ENCODE results near the gene GRM8.

GRM8 gene

DNA sequence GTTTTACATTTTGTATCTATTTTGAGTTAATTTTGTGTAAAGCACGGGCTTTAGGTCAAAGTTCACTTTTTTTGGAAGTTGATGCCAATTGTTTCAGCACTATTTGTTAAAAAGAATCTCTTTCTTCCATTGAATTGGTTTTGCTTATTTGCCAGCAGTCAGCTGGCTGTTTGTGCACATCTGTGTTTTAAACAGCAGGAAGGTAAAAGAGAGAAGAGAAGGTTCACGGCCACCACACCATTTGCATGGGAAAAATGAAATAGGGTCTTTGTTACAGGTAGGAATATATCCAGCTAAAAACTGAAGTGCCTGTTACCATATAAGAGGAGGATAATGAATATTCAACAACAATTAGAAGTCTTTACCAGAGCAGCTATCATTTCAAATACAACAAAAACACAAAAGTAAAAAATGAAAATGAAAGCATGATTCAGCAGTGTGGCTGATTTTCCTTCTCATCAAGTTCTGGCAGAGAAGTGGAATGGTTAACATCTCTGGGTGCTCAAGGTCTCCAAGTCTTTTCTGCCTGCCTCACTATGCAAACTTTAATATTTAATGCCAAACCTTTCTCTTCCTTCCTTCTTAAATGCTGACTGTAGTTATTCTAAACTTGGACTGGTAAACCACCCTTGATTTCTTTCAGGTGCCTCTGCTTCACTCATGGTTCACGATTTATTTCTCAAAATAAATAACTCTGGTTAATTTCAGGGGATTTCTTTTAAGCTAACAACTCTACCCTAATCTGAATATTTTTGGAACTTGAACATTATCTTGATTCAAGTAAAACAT, 841.5 kb downstream of the GRM8 start:
- DNase-seq, result no peak

DNA sequence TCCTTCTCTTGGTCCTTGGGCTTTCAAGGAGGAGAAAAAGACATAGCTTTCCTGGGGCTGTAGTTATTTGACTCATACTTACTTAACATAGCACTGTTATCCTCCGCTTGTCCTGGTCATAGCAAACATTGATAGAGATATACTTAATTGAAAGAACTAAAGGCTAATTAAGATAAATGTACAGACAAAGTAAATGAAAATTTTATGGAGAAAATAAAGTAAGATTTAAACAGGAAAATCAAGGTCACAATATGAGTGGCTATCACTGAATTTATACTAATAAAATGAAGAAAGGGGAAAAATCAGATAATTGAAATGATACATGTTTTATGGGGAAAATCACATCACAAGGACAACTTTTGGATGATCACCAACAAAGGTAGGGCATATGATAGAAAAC, 849.7 kb downstream of the GRM8 start:
- no peak for DNase-seq

DNA sequence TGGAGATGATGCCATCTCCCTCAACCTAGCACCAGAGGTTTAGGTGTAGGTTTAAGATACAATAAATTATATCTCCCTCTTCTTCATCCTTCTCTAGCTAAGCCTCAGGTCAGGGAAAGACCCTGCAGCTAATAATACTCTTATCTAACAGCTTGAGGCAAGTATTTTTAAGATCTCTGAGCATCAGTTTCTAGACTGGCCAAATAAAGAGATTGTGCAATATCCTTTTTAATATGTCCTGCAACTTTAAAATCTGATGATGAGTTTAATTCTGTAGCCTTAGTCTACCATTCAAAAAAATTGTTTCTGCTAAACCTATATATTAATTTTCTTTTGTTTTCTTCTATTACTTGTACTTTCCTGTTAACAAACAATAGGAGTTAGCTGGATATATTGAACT, 850.8 kb downstream of the GRM8 start:
- no peak for DNase-seq

DNA sequence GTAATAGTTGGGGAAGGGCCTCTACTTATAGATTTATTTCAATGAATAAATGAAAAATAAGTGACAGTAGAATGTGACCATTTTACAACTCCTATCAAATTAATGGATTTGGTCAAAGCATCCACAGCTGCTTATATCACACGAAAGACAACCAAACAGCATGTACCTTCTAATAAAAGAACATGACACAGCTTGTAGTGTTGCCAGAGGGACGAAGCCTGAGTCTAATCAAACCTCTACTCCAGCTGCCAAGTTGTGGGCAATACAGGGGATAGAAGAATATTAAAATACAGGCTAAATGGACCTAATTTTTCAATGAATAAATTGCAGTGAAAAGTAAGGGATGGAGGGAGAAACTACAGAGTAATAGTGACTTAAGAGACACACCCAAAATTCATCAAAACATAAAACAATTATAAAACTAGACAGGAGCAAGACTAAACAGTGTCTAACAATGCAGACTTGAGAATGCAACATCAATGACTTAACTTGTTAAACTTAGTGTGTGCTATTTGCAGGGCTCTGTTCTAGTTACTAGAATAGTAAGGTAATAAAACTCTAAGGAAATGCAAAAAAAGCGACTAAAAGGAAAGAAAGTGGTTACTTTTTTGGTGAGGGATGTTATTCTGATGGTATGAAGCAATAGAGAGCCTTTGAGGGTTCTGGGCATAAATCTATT, 853.8 kb downstream of the GRM8 start:
- DNase-seq, result no peak

DNA sequence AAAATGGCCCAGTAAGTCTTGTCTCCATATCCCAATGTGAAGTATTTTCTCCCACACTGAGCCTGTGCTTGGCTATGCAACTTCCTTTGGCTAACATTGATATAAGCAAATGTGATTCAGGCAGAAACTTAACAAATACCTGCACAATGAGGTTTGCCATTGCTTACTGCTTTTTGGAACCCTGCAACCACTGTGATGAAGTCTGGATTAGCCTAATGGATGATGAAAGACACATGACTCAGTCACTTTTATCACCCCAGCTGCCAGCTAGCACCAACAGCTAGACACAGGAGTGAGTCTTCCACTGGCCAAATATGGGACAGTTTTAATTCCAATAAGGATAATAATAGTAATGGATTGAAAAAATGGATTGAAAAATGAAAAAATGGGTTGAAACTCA, 854.5 kb downstream of the GRM8 start:
- no peak for DNase-seq

DNA sequence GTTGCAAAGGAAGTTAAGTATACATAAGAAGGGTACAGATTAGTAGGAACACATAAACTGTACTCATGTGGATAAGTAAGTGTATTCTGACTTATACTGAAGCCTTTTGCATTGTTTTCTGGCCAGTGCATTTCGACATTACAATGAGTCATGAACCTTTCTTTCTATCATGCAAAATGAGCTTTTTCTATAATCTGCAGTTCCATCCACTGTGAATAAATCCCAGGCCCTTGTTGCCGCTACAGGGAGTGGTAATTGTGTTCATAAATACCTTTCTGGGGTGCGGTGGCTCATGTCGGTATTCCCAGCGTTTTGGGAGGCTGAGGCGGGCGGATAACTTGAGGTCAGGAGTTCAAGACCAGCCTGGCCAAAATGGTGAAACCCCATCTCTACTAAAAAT, 858.3 kb downstream of the GRM8 start:
- no peak for DNase-seq
